HepG2 (cell line): ENCODE measurements around the gene CBR4. TPM values are rescaled to one million over a fixed set of nuclear protein-coding genes. Genes with fewer than 3 reads are reported as not detected.

ENCODE experiments used
- DMAP1 ChIP-seq: IDR thresholded peaks from 2 replicates; pipeline ENCODE4 v1.6.1; 2016
- EP300 ChIP-seq, 3 experiments: sonication (generic) in 1 of 3; formaldehyde crosslinking in 1 of 3; IDR thresholded peaks; 2 replicates each; pipeline versions ENCODE4 v1.5.1 to v1.6.1; 2011 to 2020; ENCODE audit warnings: low read depth in 2 of 3, low read length in 2 of 3, borderline replicate concordance in 1 of 3, improper control_type of control experiment in 1 of 3, mild to moderate bottlenecking in 1 of 3, missing genetic modification reagents in 1 of 3, moderate library complexity in 1 of 3
- HDAC1 ChIP-seq: sonication (generic); formaldehyde crosslinking; IDR thresholded peaks from 2 replicates; pipeline ENCODE4 v1.5.1; 2020; ENCODE audit warnings: mild to moderate bottlenecking, missing genetic modification reagents
- KAT8 ChIP-seq: IDR thresholded peaks from 2 replicates; pipeline ENCODE4 v1.6.1; 2016; ENCODE audit warnings: missing genetic modification reagents, missing compliant biosample characterization
- MXD1 ChIP-seq: sonication (generic); formaldehyde crosslinking; IDR thresholded peaks from 2 replicates; pipeline ENCODE4 v1.4.0; 2020; ENCODE audit warnings: mild to moderate bottlenecking, missing genetic modification reagents
- NFATC3 ChIP-seq: sonication (generic); formaldehyde crosslinking; IDR thresholded peaks from 2 replicates; pipeline ENCODE4 v1.5.1; 2020; ENCODE audit warnings: mild to moderate bottlenecking, missing genetic modification reagents
- RBM22 ChIP-seq: fragments of 200-400 bp; formaldehyde crosslinking; optimal IDR thresholded peaks from 2 replicates; pipeline ENCODE3; 2017; ENCODE audit warnings: mild to moderate bottlenecking, low read length, moderate library complexity
- SRSF9 ChIP-seq: fragments of 200-400 bp; formaldehyde crosslinking; IDR thresholded peaks from 2 replicates; pipeline ENCODE4 v1.6.1; 2018; ENCODE audit warnings: borderline replicate concordance, mild to moderate bottlenecking, low read depth, low read length; ENCODE audit not compliant: insufficient read depth, poor library complexity, severe bottlenecking
- YY1 ChIP-seq: IDR thresholded peaks from 2 replicates; pipeline ENCODE4 v1.6.1; 2011; ENCODE audit warnings: low read length, low read depth, moderate library complexity, mild to moderate bottlenecking; ENCODE audit not compliant: insufficient read depth, insufficient replicate concordance
- ZBTB42 ChIP-seq: sonication (generic); formaldehyde crosslinking; IDR thresholded peaks from 2 replicates; pipeline ENCODE4 v1.5.0; 2020; ENCODE audit warnings: mild to moderate bottlenecking, missing genetic modification reagents
- ZNF703 ChIP-seq: sonication (generic); formaldehyde crosslinking; IDR thresholded peaks from 2 replicates; pipeline ENCODE4 v1.5.1; 2020; ENCODE audit warnings: missing genetic modification reagents, mild to moderate bottlenecking, moderate library complexity, borderline replicate concordance
- ZSCAN25 ChIP-seq: sonication (generic); formaldehyde crosslinking; IDR thresholded peaks from 2 replicates; pipeline ENCODE4 v1.8.0; 2022; ENCODE audit warnings: mild to moderate bottlenecking, missing genetic modification reagents
- polyA plus RNA-seq, 8 experiments: library from polyadenylated mRNA; depleted of rRNA in 3 of 8; stranded (reverse) in 7 of 8; unstranded in 1 of 8; fragments of >200 nt; fragmentation: Illumina TruSeq in 4 of 8; extraction: Trizol in 4 of 8; gene quantifications; 2 replicates each; pipeline versions ENCODE4 v1.2.1 to v1.2.3, GENCODE V29; 2011 to 2016; ENCODE audit warnings: low read depth in 4 of 8, missing spikeins in 1 of 8, mixed read lengths in 1 of 8; ENCODE audit not compliant: insufficient read depth in 1 of 8
- total RNA-seq, 5 experiments: library from RNA; depleted of rRNA; stranded (reverse); fragments of >200 nt; fragmentation: Illumina TruSeq; extraction: Trizol; gene quantifications; 2 replicates each; pipeline ENCODE4 v1.2.3, GENCODE V29; 2016; ENCODE audit warnings: low read depth in 1 of 5
- TF ChIP-seq, protein P1 (sequence below): sonication (generic); formaldehyde crosslinking; IDR thresholded peaks from 2 replicates; pipeline ENCODE4 v1.5.1; 2020; ENCODE audit warnings: mild to moderate bottlenecking, missing genetic modification reagents, borderline replicate concordance
- TF ChIP-seq, protein P2 (sequence below): sonication (generic); formaldehyde crosslinking; IDR thresholded peaks from 2 replicates; pipeline ENCODE4 v1.4.0; 2020; ENCODE audit warnings: mild to moderate bottlenecking, missing genetic modification reagents, borderline replicate concordance
- TF ChIP-seq, protein P3 (sequence below): sonication (generic); formaldehyde crosslinking; IDR thresholded peaks from 2 replicates; pipeline ENCODE4 v1.8.1; 2023; ENCODE audit warnings: mild to moderate bottlenecking, inconsistent platforms, moderate library complexity, missing genetic modification reagents, borderline replicate concordance

Gene CBR4
- total and polyA plus RNA-seq, 2 of the 13 experiments (the other 11 are each of a cell fraction or from before 2014, with no cell fraction given) = 7.3 to 20.7 TPM

DNA sequence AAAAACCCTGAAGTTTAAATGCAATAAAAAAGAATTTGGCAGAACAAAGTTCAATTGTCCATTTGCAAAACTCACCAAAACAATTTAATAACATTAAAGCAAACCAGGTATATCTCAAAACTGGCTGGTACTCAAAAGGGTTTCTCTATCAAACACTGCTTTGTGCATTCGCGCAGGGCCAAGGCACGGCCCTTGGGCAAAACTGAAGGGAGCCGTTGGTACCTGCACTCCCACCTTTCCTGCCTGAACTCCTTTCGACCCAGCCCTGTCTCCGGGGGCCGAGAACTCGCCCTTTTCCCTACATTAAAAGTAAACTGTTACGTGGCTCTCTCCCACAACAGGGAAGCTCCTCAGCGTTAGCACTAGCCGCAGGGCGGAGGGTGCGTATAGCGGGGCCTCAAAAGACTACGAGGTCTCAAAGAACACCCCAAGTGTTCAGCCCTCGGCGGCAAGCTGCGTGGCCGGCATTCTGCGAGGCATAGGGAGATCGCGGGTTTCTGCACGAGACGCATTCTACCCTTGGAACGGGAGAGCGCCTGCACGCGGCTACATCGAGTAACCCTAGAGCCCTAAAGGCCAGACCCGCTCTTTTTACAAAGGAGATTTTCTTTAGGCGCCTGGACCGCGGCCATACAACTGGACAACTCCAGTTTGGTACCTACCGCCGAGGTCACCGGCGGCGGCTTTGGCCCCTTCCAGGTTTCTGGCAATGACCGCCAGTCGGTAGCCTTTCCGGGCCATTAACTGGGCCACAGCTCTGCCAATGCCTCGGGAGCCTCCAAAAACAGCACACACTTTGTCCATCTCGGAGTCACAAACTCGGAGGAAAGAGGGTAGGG lies 550 bp downstream of the CBR4 start (continued):
- TF ChIP-seq, protein P1, sequence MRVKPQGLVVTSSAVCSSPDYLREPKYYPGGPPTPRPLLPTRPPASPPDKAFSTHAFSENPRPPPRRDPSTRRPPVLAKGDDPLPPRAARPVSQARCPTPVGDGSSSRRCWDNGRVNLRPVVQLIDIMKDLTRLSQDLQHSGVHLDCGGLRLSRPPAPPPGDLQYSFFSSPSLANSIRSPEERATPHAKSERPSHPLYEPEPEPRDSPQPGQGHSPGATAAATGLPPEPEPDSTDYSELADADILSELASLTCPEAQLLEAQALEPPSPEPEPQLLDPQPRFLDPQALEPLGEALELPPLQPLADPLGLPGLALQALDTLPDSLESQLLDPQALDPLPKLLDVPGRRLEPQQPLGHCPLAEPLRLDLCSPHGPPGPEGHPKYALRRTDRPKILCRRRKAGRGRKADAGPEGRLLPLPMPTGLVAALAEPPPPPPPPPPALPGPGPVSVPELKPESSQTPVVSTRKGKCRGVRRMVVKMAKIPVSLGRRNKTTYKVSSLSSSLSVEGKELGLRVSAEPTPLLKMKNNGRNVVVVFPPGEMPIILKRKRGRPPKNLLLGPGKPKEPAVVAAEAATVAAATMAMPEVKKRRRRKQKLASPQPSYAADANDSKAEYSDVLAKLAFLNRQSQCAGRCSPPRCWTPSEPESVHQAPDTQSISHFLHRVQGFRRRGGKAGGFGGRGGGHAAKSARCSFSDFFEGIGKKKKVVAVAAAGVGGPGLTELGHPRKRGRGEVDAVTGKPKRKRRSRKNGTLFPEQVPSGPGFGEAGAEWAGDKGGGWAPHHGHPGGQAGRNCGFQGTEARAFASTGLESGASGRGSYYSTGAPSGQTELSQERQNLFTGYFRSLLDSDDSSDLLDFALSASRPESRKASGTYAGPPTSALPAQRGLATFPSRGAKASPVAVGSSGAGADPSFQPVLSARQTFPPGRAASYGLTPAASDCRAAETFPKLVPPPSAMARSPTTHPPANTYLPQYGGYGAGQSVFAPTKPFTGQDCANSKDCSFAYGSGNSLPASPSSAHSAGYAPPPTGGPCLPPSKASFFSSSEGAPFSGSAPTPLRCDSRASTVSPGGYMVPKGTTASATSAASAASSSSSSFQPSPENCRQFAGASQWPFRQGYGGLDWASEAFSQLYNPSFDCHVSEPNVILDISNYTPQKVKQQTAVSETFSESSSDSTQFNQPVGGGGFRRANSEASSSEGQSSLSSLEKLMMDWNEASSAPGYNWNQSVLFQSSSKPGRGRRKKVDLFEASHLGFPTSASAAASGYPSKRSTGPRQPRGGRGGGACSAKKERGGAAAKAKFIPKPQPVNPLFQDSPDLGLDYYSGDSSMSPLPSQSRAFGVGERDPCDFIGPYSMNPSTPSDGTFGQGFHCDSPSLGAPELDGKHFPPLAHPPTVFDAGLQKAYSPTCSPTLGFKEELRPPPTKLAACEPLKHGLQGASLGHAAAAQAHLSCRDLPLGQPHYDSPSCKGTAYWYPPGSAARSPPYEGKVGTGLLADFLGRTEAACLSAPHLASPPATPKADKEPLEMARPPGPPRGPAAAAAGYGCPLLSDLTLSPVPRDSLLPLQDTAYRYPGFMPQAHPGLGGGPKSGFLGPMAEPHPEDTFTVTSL = peak; percentile 57; the same call in 1 of the 2 replicates
- TF ChIP-seq MXD1 (CRISPR knock-in tag) (peak; percentile 65), KAT8 (CRISPR knock-in tag) (no peak), RBM22 (no peak), NFATC3 (CRISPR knock-in tag) (no peak), ZBTB42 (CRISPR knock-in tag) (no peak), DMAP1 (CRISPR knock-in tag) (peak; percentile 48), ZNF703 (CRISPR knock-in tag) (peak; percentile 60; the same call in 1 of the 2 replicates), HDAC1 (CRISPR knock-in tag) (peak; percentile 40; the same call in 1 of the 2 replicates), EP300 (IDR thresholded peaks at IDR 0.05; ENCODE audit: low read depth in 2 of 2, low read length in 2 of 2) (no peak), EP300 (CRISPR knock-in tag; IDR thresholded peaks at IDR 0.05; ENCODE audit: borderline replicate concordance) (no peak), SRSF9 (no peak), ZSCAN25 (no peak), YY1 (peak; percentile 6)
- TF ChIP-seq, protein P2, sequence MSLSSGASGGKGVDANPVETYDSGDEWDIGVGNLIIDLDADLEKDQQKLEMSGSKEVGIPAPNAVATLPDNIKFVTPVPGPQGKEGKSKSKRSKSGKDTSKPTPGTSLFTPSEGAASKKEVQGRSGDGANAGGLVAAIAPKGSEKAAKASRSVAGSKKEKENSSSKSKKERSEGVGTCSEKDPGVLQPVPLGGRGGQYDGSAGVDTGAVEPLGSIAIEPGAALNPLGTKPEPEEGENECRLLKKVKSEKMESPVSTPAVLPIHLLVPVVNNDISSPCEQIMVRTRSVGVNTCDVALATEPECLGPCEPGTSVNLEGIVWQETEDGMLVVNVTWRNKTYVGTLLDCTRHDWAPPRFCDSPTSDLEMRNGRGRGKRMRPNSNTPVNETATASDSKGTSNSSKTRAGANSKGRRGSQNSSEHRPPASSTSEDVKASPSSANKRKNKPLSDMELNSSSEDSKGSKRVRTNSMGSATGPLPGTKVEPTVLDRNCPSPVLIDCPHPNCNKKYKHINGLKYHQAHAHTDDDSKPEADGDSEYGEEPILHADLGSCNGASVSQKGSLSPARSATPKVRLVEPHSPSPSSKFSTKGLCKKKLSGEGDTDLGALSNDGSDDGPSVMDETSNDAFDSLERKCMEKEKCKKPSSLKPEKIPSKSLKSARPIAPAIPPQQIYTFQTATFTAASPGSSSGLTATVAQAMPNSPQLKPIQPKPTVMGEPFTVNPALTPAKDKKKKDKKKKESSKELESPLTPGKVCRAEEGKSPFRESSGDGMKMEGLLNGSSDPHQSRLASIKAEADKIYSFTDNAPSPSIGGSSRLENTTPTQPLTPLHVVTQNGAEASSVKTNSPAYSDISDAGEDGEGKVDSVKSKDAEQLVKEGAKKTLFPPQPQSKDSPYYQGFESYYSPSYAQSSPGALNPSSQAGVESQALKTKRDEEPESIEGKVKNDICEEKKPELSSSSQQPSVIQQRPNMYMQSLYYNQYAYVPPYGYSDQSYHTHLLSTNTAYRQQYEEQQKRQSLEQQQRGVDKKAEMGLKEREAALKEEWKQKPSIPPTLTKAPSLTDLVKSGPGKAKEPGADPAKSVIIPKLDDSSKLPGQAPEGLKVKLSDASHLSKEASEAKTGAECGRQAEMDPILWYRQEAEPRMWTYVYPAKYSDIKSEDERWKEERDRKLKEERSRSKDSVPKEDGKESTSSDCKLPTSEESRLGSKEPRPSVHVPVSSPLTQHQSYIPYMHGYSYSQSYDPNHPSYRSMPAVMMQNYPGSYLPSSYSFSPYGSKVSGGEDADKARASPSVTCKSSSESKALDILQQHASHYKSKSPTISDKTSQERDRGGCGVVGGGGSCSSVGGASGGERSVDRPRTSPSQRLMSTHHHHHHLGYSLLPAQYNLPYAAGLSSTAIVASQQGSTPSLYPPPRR = no peak
- TF ChIP-seq, protein P3, sequence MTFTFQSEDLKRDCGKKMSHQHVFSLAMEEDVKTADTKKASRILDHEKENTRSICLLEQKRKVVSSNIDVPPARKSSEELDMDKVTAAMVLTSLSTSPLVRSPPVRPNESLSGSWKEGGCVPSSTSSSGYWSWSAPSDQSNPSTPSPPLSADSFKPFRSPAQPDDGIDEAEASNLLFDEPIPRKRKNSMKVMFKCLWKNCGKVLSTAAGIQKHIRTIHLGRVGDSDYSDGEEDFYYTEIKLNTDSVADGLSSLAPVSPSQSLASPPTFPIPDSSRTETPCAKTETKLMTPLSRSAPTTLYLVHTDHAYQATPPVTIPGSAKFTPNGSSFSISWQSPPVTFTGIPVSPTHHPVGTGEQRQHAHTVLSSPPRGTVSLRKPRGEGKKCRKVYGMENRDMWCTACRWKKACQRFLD (CRISPR knock-in tag) = peak; percentile 63; the same call in 1 of the 2 replicates
